ENCODE data around the gene DCC. TPM values are rescaled to one million over a fixed set of nuclear protein-coding genes. Genes with fewer than 3 reads are reported as not detected.

DCC gene
- total and polyA plus RNA-seq, 4 donors: 0.16 to 5.3 (median 2.5) TPM

GRCh38 chr18:52437161-52437560 lies 97.2 kb downstream of the DCC start:
- TF ChIP-seq CTCF (IDR thresholded peaks at IDR 0.05; ENCODE audit: control extremely low read depth, extremely low read depth): no peak
- H3K9me3 ChIP-seq (ENCODE audit: control insufficient read depth in 4 of 4, insufficient read depth in 3 of 4, low read length in 3 of 4): no peaks in the 10 kb centered on the region
- ATAC-seq (ENCODE audit: insufficient read depth, low FRiP score): no peak
- H3K27me3 ChIP-seq (ENCODE audit: control insufficient read depth in 3 of 3, insufficient read depth in 3 of 3, low read length in 2 of 3): peaks cover 0 to 4% (median 0%) of the 10 kb centered on the region in 3 donors
- H3K4me1 ChIP-seq (ENCODE audit: control insufficient read depth in 5 of 5, insufficient read depth in 5 of 5, low read length in 5 of 5): peaks cover 0 to 1% (median 0%) of the 10 kb centered on the region in 5 donors
- DNase-seq: peak in 2 of 3 donors; percentile 27 to 31
- H3K36me3 ChIP-seq (ENCODE audit: control insufficient read depth in 4 of 4, insufficient read depth in 4 of 4, low read length in 4 of 4): no peaks in the 10 kb centered on the region
- H3K27ac ChIP-seq (ENCODE audit: low read depth in 1 of 2, low read length in 1 of 2): no peak overlapping the region
- no peak overlapping the region for H3K9ac ChIP-seq (ENCODE audit: insufficient read depth in 1 of 2, low read length in 2 of 2)
- no peak overlapping the region for H3K4me3 ChIP-seq

- TF ChIP-seq CTCF (IDR thresholded peaks at IDR 0.05; ENCODE audit: control extremely low read depth, extremely low read depth): no peak
- H3K9ac ChIP-seq (ENCODE audit: insufficient read depth in 1 of 2, low read length in 2 of 2): no peak overlapping the region
- DNase-seq (no peak), ATAC-seq (ENCODE audit: insufficient read depth, low FRiP score) (no peak)
- H3K4me1 ChIP-seq (ENCODE audit: control insufficient read depth in 5 of 5, insufficient read depth in 5 of 5, low read length in 5 of 5): peaks cover 0 to 1% (median 0%) of the 10 kb centered on the region in 5 donors
- H3K27ac ChIP-seq (ENCODE audit: low read depth in 1 of 2, low read length in 1 of 2): no peak overlapping the region
- H3K4me3 ChIP-seq: no peak overlapping the region
- H3K36me3 ChIP-seq (ENCODE audit: control insufficient read depth in 4 of 4, insufficient read depth in 4 of 4, low read length in 4 of 4): no peaks in the 10 kb centered on the region
- no peaks in the 10 kb centered on the region for H3K9me3 ChIP-seq (ENCODE audit: control insufficient read depth in 4 of 4, insufficient read depth in 3 of 4, low read length in 3 of 4)
- 52 to 70% methylated on average over 4 of the region's 4 CpGs for WGBS, 2 donors
- H3K27me3 ChIP-seq (ENCODE audit: control insufficient read depth in 3 of 3, insufficient read depth in 3 of 3, low read length in 2 of 3): peaks cover 0 to 4% (median 2%) of the 10 kb centered on the region in 3 donors
These were observed 99.5 kb downstream of the DCC start for GRCh38 chr18:52439457-52439856.

GRCh38 chr18:52441794-52442193 lies 101.8 kb downstream of the DCC start:
- no peak for DNase-seq
- Histone ChIP-seq H3K27me3 (ENCODE audit: control insufficient read depth in 3 of 3, insufficient read depth in 3 of 3, low read length in 2 of 3) (peaks cover 0 to 2% (median 0%) of the 10 kb centered on the region in 3 donors), H3K9ac (ENCODE audit: insufficient read depth in 1 of 2, low read length in 2 of 2) (no peak overlapping the region), H3K36me3 (ENCODE audit: control insufficient read depth in 4 of 4, insufficient read depth in 4 of 4, low read length in 4 of 4) (no peaks in the 10 kb centered on the region), H3K9me3 (ENCODE audit: control insufficient read depth in 4 of 4, insufficient read depth in 3 of 4, low read length in 3 of 4) (no peaks in the 10 kb centered on the region), H3K27ac (ENCODE audit: low read depth in 1 of 2, low read length in 1 of 2) (no peak overlapping the region), H3K4me3 (no peak overlapping the region), H3K4me1 (ENCODE audit: control insufficient read depth in 5 of 5, insufficient read depth in 5 of 5, low read length in 5 of 5) (peaks cover 0 to 1% (median 0%) of the 10 kb centered on the region in 5 donors)
- no peak for ATAC-seq (ENCODE audit: insufficient read depth, low FRiP score)
- no peak for TF ChIP-seq CTCF (IDR thresholded peaks at IDR 0.05; ENCODE audit: control extremely low read depth, extremely low read depth)

- DNase-seq (no peak), ATAC-seq (ENCODE audit: insufficient read depth, low FRiP score) (no peak)
- Histone ChIP-seq H3K4me3 (no peak overlapping the region), H3K9me3 (ENCODE audit: control insufficient read depth in 4 of 4, insufficient read depth in 3 of 4, low read length in 3 of 4) (no peaks in the 10 kb centered on the region), H3K27ac (ENCODE audit: low read depth in 1 of 2, low read length in 1 of 2) (no peak overlapping the region), H3K36me3 (ENCODE audit: control insufficient read depth in 4 of 4, insufficient read depth in 4 of 4, low read length in 4 of 4) (no peaks in the 10 kb centered on the region), H3K4me1 (ENCODE audit: control insufficient read depth in 5 of 5, insufficient read depth in 5 of 5, low read length in 5 of 5) (no peaks in the 10 kb centered on the region), H3K27me3 (ENCODE audit: control insufficient read depth in 3 of 3, insufficient read depth in 3 of 3, low read length in 2 of 3) (peaks cover 0 to 2% (median 0%) of the 10 kb centered on the region in 3 donors), H3K9ac (ENCODE audit: insufficient read depth in 1 of 2, low read length in 2 of 2) (no peak overlapping the region)
- no peak for TF ChIP-seq CTCF (IDR thresholded peaks at IDR 0.05; ENCODE audit: control extremely low read depth, extremely low read depth)
- WGBS, 2 donors: 87 to 92% methylated on average over 2 of the region's 2 CpGs
These were observed 102.7 kb downstream of the DCC start for GRCh38 chr18:52442686-52443085.

Data from lung (tissue), 12 donors.